ENCODE data around the gene GNPTG.
A peak's percentile ranks its signal among the peaks of the same experiment; 100 is the strongest.

Gene GNPTG

GRCh38 chr16:1335211-1335971 lies 16.3 kb upstream of the GNPTG start:
- no peak for DNase-seq

- no peak for DNase-seq
These were observed 15.7 kb upstream of the GNPTG start for GRCh38 chr16:1335996-1336395.

GRCh38 chr16:1336619-1337018 lies 15.1 kb upstream of the GNPTG start:
- no peak for DNase-seq

GRCh38 chr16:1337486-1337885 lies 14.2 kb upstream of the GNPTG start:
- no peak for DNase-seq

GRCh38 chr16:1338119-1338730 lies 13.5 kb upstream of the GNPTG start:
- peak; percentile 69 for DNase-seq

GRCh38 chr16:1338855-1339675 lies 12.7 kb upstream of the GNPTG start:
- no peak for DNase-seq

- no peak for DNase-seq
These were observed 10.8 kb upstream of the GNPTG start for GRCh38 chr16:1340730-1341494.

- DNase-seq, result no peak
These were observed 10.0 kb upstream of the GNPTG start for GRCh38 chr16:1341495-1342420.

GRCh38 chr16:1342526-1343427 lies 9.0 kb upstream of the GNPTG start:
- DNase-seq, result peak; percentile 99

GRCh38 chr16:1343428-1344242 lies 8.1 kb upstream of the GNPTG start:
- no peak for DNase-seq

GRCh38 chr16:1344499-1344898 lies 7.2 kb upstream of the GNPTG start:
- no peak for DNase-seq

- no peak for DNase-seq
These were observed 6.6 kb upstream of the GNPTG start for GRCh38 chr16:1345087-1345486.

GRCh38 chr16:1345651-1346421 lies 5.9 kb upstream of the GNPTG start:
- DNase-seq, result no peak

- no peak for DNase-seq
These were observed 5.1 kb upstream of the GNPTG start for GRCh38 chr16:1346422-1347285.

GRCh38 chr16:1347286-1347855 lies 4.4 kb upstream of the GNPTG start:
- no peak for DNase-seq

- DNase-seq, result no peak
These were observed 3.8 kb upstream of the GNPTG start for GRCh38 chr16:1347962-1348361.

GRCh38 chr16:1348441-1348840 lies 3.3 kb upstream of the GNPTG start:
- no peak for DNase-seq

- DNase-seq, result no peak
These were observed 2.8 kb upstream of the GNPTG start for GRCh38 chr16:1348926-1349325.
